Transverse colon (tissue), 4 donors: ENCODE data around the gene KIAA1328.

ENCODE experiments used
- POLR2A ChIP-seq: fragments of 450-650 bp; IDR thresholded peaks from one replicate; pipeline ENCODE4 v1.6.1; 2016; ENCODE audit warnings: antibody characterized with exemption, mild to moderate bottlenecking, moderate library complexity
- POLR2AphosphoS5 ChIP-seq, 3 donors: sonication (generic); formaldehyde crosslinking; IDR thresholded peaks; one replicate each; pipeline ENCODE4 v1.6.1; 2016; ENCODE audit warnings: antibody characterized with exemption in 3 of 3
- TF ChIP-seq, protein P1 (sequence below), 5 experiments: fragments of 200-600 bp in 3 of 5; fragments of 450-650 bp in 2 of 5; sonication (generic) in 3 of 5; IDR thresholded peaks; 1 replicate in 2 of 5; 2 replicates in 3 of 5; pipeline ENCODE4 v1.5.1; 2016 to 2017; ENCODE audit warnings: antibody characterized with exemption in 5 of 5, inconsistent platforms in 3 of 5, mild to moderate bottlenecking in 2 of 5, moderate library complexity in 1 of 5

GRCh38 chr18:36960038-36960437, 131.1 kb downstream of the KIAA1328 start:
- TF ChIP-seq POLR2AphosphoS5 (IDR thresholded peaks at IDR 0.05) (no peak), POLR2A (no peak)
- TF ChIP-seq, protein P1, sequence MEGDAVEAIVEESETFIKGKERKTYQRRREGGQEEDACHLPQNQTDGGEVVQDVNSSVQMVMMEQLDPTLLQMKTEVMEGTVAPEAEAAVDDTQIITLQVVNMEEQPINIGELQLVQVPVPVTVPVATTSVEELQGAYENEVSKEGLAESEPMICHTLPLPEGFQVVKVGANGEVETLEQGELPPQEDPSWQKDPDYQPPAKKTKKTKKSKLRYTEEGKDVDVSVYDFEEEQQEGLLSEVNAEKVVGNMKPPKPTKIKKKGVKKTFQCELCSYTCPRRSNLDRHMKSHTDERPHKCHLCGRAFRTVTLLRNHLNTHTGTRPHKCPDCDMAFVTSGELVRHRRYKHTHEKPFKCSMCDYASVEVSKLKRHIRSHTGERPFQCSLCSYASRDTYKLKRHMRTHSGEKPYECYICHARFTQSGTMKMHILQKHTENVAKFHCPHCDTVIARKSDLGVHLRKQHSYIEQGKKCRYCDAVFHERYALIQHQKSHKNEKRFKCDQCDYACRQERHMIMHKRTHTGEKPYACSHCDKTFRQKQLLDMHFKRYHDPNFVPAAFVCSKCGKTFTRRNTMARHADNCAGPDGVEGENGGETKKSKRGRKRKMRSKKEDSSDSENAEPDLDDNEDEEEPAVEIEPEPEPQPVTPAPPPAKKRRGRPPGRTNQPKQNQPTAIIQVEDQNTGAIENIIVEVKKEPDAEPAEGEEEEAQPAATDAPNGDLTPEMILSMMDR (IDR thresholded peaks at IDR 0.05): no peak
